ELR (cell line): Measurements from ENCODE around the gene GNAI1.
A peak's percentile ranks its signal among the peaks of the same experiment; 100 is the strongest.

Experiments used
- DNase-seq: peaks from one replicate; pipeline ENCODE4 v3.0.0-alpha.2; 2015; ENCODE audit warnings: low read depth

The GNAI1 gene

GRCh38 chr7:80253237-80253636 lies 118.6 kb downstream of the GNAI1 start:
- no peak for DNase-seq

- DNase-seq, result no peak
Measured at GRCh38 chr7:80253653-80254052, 119.0 kb downstream of the GNAI1 start.

DNA sequence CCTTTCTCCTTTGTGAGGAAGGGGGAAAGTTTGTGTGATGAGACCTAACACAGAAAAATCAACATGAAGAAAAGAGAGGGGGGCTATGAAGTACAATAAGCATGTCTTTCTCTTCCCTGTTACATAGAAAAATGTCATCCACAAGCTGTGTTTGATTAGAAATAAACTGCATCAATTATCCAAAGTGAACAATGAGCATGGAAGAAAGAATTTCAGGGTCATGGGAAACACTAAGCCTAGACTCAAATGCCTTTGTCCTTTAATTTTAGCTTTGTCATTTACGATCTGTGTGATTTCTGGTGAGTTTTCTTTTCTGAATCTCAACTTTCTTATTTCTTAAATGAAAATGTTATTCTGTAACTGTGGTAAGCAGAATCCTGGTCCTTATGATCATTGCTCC lies 121.0 kb downstream of the GNAI1 start:
- no peak for DNase-seq

- no peak for DNase-seq
Measured at GRCh38 chr7:80257756-80258155, 123.1 kb downstream of the GNAI1 start.

DNA sequence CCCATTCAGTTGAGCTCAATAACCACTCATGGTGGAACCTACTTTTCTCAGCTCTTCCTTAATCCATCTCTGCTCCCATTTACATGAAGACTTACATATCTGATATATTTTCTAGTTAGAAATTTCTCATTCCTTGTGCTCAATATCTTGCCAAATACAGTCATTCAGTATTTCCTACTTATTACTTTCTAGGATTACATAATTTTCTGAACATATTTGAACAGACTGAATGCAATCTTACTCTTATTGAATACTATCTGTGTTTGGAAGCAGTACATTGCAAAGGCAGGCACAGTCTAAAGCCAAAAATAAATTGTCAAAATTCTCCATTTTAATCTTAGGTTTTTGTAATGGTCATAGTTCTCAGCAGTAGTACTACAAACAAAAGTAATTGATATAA lies 126.0 kb downstream of the GNAI1 start:
- no peak for DNase-seq

- DNase-seq, result no peak
Measured at GRCh38 chr7:80263333-80263732, 128.7 kb downstream of the GNAI1 start.

DNA sequence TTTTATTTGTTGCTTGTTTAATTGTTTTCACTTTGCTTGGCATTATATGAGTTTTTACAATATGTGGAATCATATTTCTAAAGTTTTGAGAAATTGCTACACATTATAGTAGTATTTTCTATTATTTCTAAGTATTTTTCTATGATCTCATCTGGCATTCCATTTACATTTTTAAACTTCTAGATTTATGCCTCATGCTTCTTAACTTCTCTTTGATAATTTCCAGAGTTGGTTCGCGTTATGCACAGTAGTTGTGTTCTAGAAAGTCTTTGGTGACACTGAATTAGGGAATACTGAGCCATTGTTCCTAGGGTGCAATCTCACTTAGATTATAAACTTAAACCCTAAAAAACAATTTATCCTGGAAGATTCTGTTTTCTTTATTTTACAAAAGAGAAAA lies 129.2 kb downstream of the GNAI1 start:
- no peak for DNase-seq

- no peak for DNase-seq
Measured at GRCh38 chr7:80264769-80265495, 130.3 kb downstream of the GNAI1 start.

GRCh38 chr7:80272560-80273239 lies 138.1 kb downstream of the GNAI1 start:
- DNase-seq, result no peak

- peak; percentile 34 for DNase-seq
Measured at GRCh38 chr7:80273327-80273726, 138.7 kb downstream of the GNAI1 start.

DNA sequence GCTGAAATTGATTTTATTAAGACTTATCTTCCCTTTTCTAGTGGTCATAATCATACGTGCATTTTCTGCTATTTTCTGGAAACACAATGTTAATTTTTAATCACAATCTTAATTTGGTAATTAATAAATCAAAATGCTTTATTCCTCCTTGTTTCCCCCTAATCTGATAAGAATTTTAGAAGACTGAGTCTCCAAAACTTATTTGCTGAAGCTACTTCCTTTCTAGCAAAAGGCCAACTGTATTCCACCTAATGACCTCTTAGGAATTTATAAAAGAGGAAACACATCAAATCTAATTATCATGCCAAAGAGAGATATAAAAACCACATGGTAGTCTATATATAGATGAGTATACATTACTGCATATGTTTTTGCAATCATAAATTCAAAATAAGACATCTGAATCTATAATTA lies 140.6 kb downstream of the GNAI1 start:
- DNase-seq, result no peak
